Activated naive CD8-positive, alpha-beta T cell treated with anti-CD3 and anti-CD28 coated beads, Interleukin-2, amount 10 ng/mL, durations not matched to agents 7 days and 5 days (primary cell): ENCODE data around the gene FURIN. TPM values are rescaled to one million over a fixed set of nuclear protein-coding genes. Genes with fewer than 3 reads are reported as not detected.
A peak's percentile ranks its signal among the peaks of the same experiment; 100 is the strongest.
"Not testable (repeated sequence)": the region's sequence is repeated elsewhere in the genome, so short reads cannot be mapped to it uniquely, and the experiment has no call there.

ENCODE experiments used
- ATAC-seq: fragments of 150-1000 bp; cut with Tn5 transposase; one replicate; pipeline ENCODE4 v1.10.0; 2021; ENCODE audit warnings: low read depth, moderate library complexity
- POLR2A ChIA-PET: fragments of 350-600 bp; sonication (Branson Sonifier 250); formaldehyde crosslinking; loops from one replicate; lab custom pipeline; 2021; ENCODE audit warnings: antibody characterized with exemption; lab: Charles Lee
- DNase-seq: peaks from one replicate; pipeline ENCODE4 v3.0.0; 2021
- H3K27ac Mint-ChIP-seq: one replicate; pipeline ENCODE4 v1.8.0; 2022; ENCODE audit warnings: mild to moderate bottlenecking, mixed read lengths
- H3K27me3 Mint-ChIP-seq: one replicate; pipeline ENCODE4 v1.8.0; 2022; ENCODE audit warnings: mild to moderate bottlenecking, moderate library complexity, mixed read lengths
- H3K36me3 Mint-ChIP-seq: one replicate; pipeline ENCODE4 v1.8.0; 2021; ENCODE audit warnings: mild to moderate bottlenecking, mixed read lengths
- H3K4me1 Mint-ChIP-seq: one replicate; pipeline ENCODE4 v1.8.0; 2021; ENCODE audit warnings: mixed read lengths
- H3K4me3 Mint-ChIP-seq: one replicate; pipeline ENCODE4 v1.8.0; 2022; ENCODE audit warnings: mild to moderate bottlenecking, moderate library complexity, mixed read lengths
- H3K9me3 Mint-ChIP-seq: one replicate; pipeline ENCODE4 v1.8.0; 2021; ENCODE audit warnings: mixed read lengths
- total RNA-seq, 2 experiments: library from RNA; stranded (reverse); gene quantifications; one replicate each; pipeline ENCODE4 v1.2.3, GENCODE V29; 2021

Gene FURIN
- total RNA-seq, 2 experiments from 2014 or later: 62.2 to 63.5 TPM

DNA sequence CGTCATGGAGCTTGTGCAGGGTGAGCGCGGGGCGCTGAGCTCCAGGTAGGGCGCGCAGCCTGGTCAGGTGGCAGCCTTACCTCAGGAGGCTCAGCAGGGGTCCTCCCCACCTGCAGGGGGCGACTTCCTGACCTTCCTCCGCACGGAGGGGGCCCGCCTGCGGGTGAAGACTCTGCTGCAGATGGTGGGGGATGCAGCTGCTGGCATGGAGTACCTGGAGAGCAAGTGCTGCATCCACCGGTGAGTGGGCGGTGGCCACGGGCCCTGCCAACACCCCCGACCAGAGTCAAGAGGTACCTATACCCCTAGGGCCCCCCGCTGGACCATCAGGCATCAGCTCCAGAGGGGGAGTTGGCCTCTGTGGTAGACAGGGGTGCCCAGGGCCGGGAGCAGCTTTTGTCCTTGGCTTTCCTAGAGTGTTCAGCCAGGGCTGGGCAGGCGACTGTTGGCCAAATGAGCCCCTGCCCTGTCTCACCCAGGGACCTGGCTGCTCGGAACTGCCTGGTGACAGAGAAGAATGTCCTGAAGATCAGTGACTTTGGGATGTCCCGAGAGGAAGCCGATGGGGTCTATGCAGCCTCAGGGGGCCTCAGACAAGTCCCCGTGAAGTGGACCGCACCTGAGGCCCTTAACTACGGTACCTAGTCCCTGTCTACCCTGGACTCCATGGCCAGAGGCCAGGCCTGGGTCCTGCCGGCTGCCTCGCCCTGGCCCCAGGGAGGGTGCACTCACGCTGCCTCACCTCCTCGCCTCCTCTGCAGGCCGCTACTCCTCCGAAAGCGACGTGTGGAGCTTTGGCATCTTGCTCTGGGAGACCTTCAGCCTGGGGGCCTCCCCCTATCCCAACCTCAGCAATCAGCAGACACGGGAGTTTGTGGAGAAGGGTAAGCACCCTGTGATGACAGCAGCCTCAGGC, 25.0 kb downstream of the FURIN start:
- ATAC-seq (no peak), DNase-seq (no peak)
- H3K27ac Mint-ChIP-seq: no peak overlapping the region
- no peaks in the 10 kb centered on the region for H3K9me3 Mint-ChIP-seq
- POLR2A ChIA-PET: no interaction called here
- H3K27me3 Mint-ChIP-seq: no peaks in the 10 kb centered on the region
- peaks cover 1% of the 10 kb centered on the region for H3K36me3 Mint-ChIP-seq
- H3K4me3 Mint-ChIP-seq: no peak overlapping the region
- H3K4me1 Mint-ChIP-seq: no peaks in the 10 kb centered on the region

DNA sequence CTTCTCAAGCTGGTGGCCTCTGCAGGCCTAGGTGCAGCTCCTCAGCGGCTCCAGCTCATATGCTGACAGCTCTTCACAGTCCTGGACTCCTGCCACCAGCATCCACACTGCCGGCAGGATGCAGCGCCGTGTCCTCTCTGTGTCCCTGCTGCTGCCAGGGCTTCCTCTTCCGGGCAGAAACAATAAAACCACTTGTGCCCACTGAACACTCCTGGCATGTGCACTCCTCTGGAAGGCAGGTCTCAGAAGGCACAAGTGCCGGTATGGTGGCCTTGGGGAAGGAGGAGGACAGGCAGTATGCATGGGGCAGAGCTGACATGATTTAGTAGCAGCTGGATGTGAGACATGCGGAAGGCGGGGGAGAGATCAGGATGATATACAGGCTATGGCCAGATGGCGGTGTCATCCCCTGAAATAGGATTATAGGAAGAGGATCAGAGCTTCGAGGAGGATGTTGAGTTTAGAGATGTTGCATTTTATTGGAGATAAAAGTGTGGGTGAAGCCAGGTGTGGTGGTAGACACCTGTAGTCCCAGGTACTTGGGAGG, 27.3 kb downstream of the FURIN start:
- H3K4me1 Mint-ChIP-seq: peaks cover 2% of the 10 kb centered on the region
- H3K27me3 Mint-ChIP-seq: no peaks in the 10 kb centered on the region
- DNase-seq (no peak), ATAC-seq (no peak)
- no peaks in the 10 kb centered on the region for H3K9me3 Mint-ChIP-seq
- H3K36me3 Mint-ChIP-seq: peaks cover 1% of the 10 kb centered on the region
- POLR2A ChIA-PET: no interaction called here
- no peak overlapping the region for H3K4me3 Mint-ChIP-seq
- no peak overlapping the region for H3K27ac Mint-ChIP-seq

DNA sequence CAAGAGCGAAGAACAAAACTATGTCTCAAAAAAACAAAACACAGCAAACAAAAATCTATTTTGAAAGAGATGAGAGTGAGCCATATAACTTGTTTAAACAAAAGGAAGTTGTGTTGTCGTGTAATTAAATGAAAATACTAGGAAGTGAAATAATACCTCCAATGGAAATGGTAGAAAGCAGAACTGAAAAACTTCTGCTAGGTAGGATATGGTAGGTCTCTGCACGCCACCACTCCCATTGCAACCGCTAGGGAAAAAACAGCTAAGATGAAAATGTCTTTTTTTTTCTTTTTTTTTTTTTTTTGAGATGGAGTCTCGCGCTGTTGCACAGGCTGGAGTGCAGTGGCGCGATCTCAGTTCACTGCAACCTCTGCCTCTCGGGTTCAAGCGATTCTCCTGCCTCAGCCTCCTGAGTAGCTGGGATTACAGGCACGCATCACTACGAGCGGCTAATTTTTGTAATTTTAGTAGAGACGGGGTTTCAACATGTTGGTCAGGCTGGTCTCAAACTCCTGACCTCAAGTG, 28.8 kb downstream of the FURIN start:
- H3K4me3 Mint-ChIP-seq, ATAC-seq, H3K36me3 Mint-ChIP-seq, DNase-seq, H3K9me3 Mint-ChIP-seq, H3K27me3 Mint-ChIP-seq, H3K27ac Mint-ChIP-seq: not testable (repeated sequence)
- POLR2A ChIA-PET: interaction anchor here (0.6 kb wide), 1 partner anchor 43 kb away, joined by 3 read pairs; no protein-coding TSS in a partner anchor
- peaks cover 14% of the 10 kb centered on the region for H3K4me1 Mint-ChIP-seq

GRCh38 chr15:90901175-90902039, 33.0 kb downstream of the FURIN start:
- POLR2A ChIA-PET: interaction anchor here (0.9 to 7.0 kb wide), 7 partner anchors 12 to 224 kb away, joined by 3 to 141 read pairs (median 4); partner anchors contain the start of genes FES, HDDC3 and UNC45A
- no peak for DNase-seq
- H3K36me3 Mint-ChIP-seq: peaks cover 10% of the 10 kb centered on the region

DNA sequence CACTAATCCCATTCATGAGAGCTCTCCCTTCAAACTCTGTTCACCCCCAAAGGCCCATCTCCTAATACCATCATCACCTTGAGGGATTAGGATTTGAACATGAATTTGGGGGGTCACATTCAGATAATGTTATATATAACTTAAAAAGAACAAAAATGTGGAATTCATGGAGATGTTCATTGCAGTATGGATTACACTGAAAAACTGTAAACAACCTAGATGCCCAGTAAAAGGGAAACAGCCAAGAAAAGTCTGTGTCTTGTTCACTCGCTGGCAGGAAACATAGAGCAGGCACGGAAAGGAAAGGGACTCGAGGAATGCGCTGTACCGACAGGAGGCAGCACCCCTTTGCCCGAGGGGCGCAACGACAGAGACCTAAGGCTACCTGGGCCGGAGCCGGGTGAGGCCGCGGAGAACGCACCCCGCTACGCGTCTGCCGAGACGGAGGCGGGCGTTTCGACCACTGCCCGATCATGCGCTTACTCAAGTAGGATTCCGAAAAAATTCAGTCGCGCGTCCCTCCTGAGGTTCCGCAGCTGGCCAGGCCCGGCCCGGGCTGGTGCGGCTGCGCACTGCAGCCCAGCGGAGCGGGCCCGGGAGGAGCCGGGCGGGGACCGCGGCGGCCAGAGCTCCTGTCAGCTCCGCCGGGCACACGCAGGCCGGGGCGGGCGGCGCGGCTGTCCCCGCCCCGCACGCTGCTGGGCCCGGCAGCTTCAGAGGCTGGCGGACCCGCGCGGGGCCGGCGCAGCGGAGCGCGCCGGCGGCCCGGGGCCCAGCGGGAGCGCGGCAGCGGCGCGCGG, 33.9 kb downstream of the FURIN start:
- H3K4me1 Mint-ChIP-seq: peaks cover 25% of the 10 kb centered on the region
- no peaks in the 10 kb centered on the region for H3K9me3 Mint-ChIP-seq
- peak overlapping the region; percentile 83 for H3K4me3 Mint-ChIP-seq
- DNase-seq (peak; percentile 84), ATAC-seq (peak; percentile 78)
- H3K27me3 Mint-ChIP-seq: no peaks in the 10 kb centered on the region
- peak overlapping the region; percentile 83 for H3K27ac Mint-ChIP-seq
- POLR2A ChIA-PET: interaction anchor here (0.6 to 7.0 kb wide), 16 partner anchors 12 to 306 kb away, joined by 3 to 141 read pairs (median 5); partner anchors contain the start of genes BLM, HDDC3, RCCD1 and UNC45A
- peaks cover 12% of the 10 kb centered on the region for H3K36me3 Mint-ChIP-seq

More at GRCh38 chr15:90901175-90902039, 33.0 kb downstream of the FURIN start:
- H3K4me1 Mint-ChIP-seq: peaks cover 25% of the 10 kb centered on the region
- H3K27ac Mint-ChIP-seq: peak overlapping the region; percentile 83
- ATAC-seq: no peak
- H3K27me3 Mint-ChIP-seq: no peaks in the 10 kb centered on the region
- peak overlapping the region; percentile 83 for H3K4me3 Mint-ChIP-seq
- H3K9me3 Mint-ChIP-seq: no peaks in the 10 kb centered on the region

GRCh38 chr15:90902840-90903732, 34.7 kb downstream of the FURIN start, which contains the start of gene MAN2A2:
Gene MAN2A2, plus strand, starts transcription at chr15:90903302. Its CDS starts 906 bp downstream, at chr15:90904208.
- ATAC-seq: peak; percentile 71
- Mint-ChIP-seq H3K27me3 (no peaks in the 10 kb centered on the region), H3K4me3 (peak within 1 kb of the TSS; percentile 88), H3K9me3 (no peaks in the 10 kb centered on the region), H3K4me1 (peaks cover 25% of the 10 kb centered on the region), H3K36me3 (peaks cover 13% of the 10 kb centered on the region), H3K27ac (peak within 1 kb of the TSS; percentile 89)
- POLR2A ChIA-PET: interaction anchor here (0.6 to 7.0 kb wide), 17 partner anchors 11 to 327 kb away, joined by 3 to 141 read pairs (median 5); partner anchors contain the start of genes BLM, HDDC3, RCCD1 and UNC45A
- DNase-seq: peak; percentile 81

- ATAC-seq: no peak
- H3K27me3 Mint-ChIP-seq: no peaks in the 10 kb centered on the region
- no peaks in the 10 kb centered on the region for H3K9me3 Mint-ChIP-seq
- peak overlapping the region; percentile 88 for H3K4me3 Mint-ChIP-seq
- H3K4me1 Mint-ChIP-seq: peaks cover 25% of the 10 kb centered on the region
- POLR2A ChIA-PET: interaction anchor here (0.7 to 7.0 kb wide), 12 partner anchors 10 to 328 kb away, joined by 3 to 141 read pairs (median 6); partner anchors contain the start of genes BLM, HDDC3, RCCD1 and UNC45A
- DNase-seq: no peak
- peaks cover 13% of the 10 kb centered on the region for H3K36me3 Mint-ChIP-seq
- H3K27ac Mint-ChIP-seq: peak overlapping the region; percentile 89
These were observed 35.5 kb downstream of the FURIN start for GRCh38 chr15:90903733-90904536.

- H3K4me1 Mint-ChIP-seq: peaks cover 25% of the 10 kb centered on the region
- peaks cover 13% of the 10 kb centered on the region for H3K36me3 Mint-ChIP-seq
- POLR2A ChIA-PET: interaction anchor here (1.6 to 7.0 kb wide), 3 partner anchors 9 to 28 kb away, joined by 4 to 141 read pairs (median 17); partner anchors contain the start of genes HDDC3 and UNC45A
- H3K27me3 Mint-ChIP-seq: no peaks in the 10 kb centered on the region
- H3K9me3 Mint-ChIP-seq: no peaks in the 10 kb centered on the region
- DNase-seq: no peak
- peak overlapping the region; percentile 16 for H3K4me3 Mint-ChIP-seq
- ATAC-seq: no peak
- no peak overlapping the region for H3K27ac Mint-ChIP-seq
These were observed 36.4 kb downstream of the FURIN start for GRCh38 chr15:90904746-90905145.

DNA sequence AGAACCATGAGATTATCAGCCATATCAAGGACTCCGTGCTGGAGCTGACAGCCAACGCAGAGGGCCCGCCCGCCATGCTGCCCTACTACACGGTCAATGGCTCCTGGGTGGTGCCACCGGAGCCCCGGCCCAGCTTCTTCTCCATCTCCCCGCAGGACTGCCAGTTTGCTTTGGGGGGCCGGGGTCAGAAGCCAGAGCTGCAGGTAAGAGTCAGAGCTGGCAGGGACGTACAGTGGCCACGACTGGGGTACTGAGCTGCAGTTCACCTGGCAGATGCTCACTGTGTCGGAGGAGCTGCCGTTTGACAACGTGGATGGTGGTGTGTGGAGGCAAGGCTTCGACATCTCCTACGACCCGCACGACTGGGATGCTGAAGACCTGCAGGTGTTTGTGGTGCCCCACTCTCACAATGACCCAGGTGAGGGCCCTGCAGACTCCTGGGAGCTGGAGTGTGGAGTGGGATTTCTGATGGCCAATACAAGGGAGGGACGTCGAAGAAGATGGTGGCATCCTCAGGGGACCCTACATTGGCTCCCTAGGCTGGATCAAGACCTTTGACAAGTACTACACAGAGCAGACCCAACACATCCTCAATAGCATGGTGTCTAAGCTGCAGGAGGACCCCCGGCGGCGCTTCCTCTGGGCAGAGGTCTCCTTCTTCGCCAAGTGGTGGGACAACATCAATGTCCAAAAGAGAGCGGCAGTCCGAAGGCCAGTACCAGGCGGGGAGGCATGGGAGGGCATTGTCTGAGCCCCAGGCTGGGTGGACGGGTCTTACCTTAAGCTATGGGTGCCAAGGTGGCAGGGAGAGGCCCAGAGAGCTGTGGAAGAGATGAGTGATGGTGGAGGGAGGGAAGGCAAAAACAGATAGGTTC, 37.2 kb downstream of the FURIN start:
- DNase-seq: no peak
- Mint-ChIP-seq H3K27me3 (no peaks in the 10 kb centered on the region), H3K9me3 (no peaks in the 10 kb centered on the region), H3K4me1 (peaks cover 23% of the 10 kb centered on the region), H3K27ac (no peak overlapping the region), H3K4me3 (no peak overlapping the region), H3K36me3 (peaks cover 15% of the 10 kb centered on the region)
- POLR2A ChIA-PET: interaction anchor here (1.6 to 7.0 kb wide), 2 partner anchors 17 to 27 kb away, joined by 4 to 141 read pairs; partner anchors contain the start of genes HDDC3 and UNC45A
- no peak for ATAC-seq
